Heart left ventricle (tissue), 13 donors: ENCODE measurements around the gene ZBTB7B.

Source experiments
- POLR2A ChIP-seq, 2 donors: fragments of 450-650 bp; IDR thresholded peaks; one replicate each; pipeline ENCODE4 v1.6.1; 2017; ENCODE audit warnings: antibody characterized with exemption in 2 of 2, mild to moderate bottlenecking in 2 of 2, moderate library complexity in 2 of 2
- TF ChIP-seq, protein P1 (sequence below), 12 donors: fragments of 200-600 bp; sonication (generic) in 4 of 12; IDR thresholded peaks; one replicate each; pipeline versions ENCODE4 v1.5.0 to v1.8.0; 2018 to 2022; ENCODE audit warnings: antibody characterized with exemption in 12 of 12, mild to moderate bottlenecking in 5 of 12
- donor health status: ischemic (EF 13 %, LVEDD 7.1; RV severe dilation, severe dysfunction).
- donor health status: DM: no; HTN: yes; CAD: no.
- donor health status: DM: no; HTN: no; CAD: no.
- donor health status: ischemic (EF 25% LVEDD 6.9; RV normal size, moderate dysfunction).
- donor health status: ischemic (EF 25% LVEDD 5.7; RV mildly dilated, moderate dysfunction).
- donor health status: ischemic (EF 35%, LVEDD 5.7; RV mildly dilated, moderate dysfunction).
- donor health status: nonischemic (EF 11% LVEDD 7.7; RV severe dilation, severe dysfunction).
- donor health status: DM: yes; HTN: yes; CAD: no.
- donor health status: PGD.
- donor health status: ischemic (EF 29% LVEDD 5.4; RV normal size, mild dysfunction).
- donor health status: nonischemic (EF 23%, LVEDD 6.1; RV moderate dilation, normal function).

DNA sequence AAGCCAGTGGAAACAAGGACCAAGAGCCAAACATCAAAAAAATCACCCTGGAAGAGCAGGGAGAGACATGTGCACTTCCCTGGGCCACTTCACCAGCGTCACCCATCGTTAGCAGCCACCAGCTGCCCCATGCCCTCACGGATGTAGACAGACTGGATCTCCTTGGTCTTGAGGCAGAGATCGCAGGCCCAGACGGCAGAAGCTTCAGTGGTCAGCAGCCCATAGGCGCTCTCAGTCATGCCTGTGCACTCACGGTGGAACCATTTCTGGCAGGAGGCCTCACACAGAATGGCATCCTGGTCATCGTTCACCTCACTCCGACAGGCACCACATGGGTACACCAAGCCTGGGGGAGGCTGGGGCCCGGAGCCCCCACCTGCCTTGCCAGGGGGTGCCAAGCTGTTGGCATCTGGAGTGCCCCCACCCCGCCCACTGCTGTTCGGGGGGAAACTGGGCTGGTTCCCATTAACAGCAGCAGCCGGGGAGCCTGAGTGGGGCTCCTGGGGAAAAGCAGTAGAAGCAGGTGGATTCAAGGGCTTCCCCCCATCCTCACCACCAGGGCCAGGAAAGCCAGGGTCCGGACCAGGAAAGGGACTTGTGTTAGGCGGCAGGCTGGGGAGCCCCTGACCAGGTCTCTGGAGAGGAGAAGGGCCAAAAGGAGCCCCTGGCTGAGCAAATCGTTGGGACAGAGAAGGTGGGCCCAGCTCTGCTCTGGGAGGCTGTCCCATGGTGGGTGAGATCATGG, 43.7 kb upstream of the ZBTB7B start:
- no peak for TF ChIP-seq POLR2A (IDR thresholded peaks at IDR 0.05)
- TF ChIP-seq, protein P1, sequence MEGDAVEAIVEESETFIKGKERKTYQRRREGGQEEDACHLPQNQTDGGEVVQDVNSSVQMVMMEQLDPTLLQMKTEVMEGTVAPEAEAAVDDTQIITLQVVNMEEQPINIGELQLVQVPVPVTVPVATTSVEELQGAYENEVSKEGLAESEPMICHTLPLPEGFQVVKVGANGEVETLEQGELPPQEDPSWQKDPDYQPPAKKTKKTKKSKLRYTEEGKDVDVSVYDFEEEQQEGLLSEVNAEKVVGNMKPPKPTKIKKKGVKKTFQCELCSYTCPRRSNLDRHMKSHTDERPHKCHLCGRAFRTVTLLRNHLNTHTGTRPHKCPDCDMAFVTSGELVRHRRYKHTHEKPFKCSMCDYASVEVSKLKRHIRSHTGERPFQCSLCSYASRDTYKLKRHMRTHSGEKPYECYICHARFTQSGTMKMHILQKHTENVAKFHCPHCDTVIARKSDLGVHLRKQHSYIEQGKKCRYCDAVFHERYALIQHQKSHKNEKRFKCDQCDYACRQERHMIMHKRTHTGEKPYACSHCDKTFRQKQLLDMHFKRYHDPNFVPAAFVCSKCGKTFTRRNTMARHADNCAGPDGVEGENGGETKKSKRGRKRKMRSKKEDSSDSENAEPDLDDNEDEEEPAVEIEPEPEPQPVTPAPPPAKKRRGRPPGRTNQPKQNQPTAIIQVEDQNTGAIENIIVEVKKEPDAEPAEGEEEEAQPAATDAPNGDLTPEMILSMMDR (IDR thresholded peaks at IDR 0.05): no peak
